CD4-positive, alpha-beta T cell (primary cell): ENCODE data around the gene BLTP3A. TPM values are rescaled to one million over a fixed set of nuclear protein-coding genes. Genes with fewer than 3 reads are reported as not detected.
A peak's percentile ranks its signal among the peaks of the same experiment; 100 is the strongest.

Source experiments
- ATAC-seq: fragments of 200-7000 bp; cut with Tn5 transposase; one replicate; pipeline ENCODE4 v1.10.0; 2022; ENCODE audit warnings: mild to moderate bottlenecking; ENCODE audit not compliant: poor library complexity
- CTCF ChIA-PET: fragments of 350-600 bp; sonication (Branson Sonifier 250); formaldehyde crosslinking; loops from one replicate; lab custom pipeline; 2021; ENCODE audit warnings: antibody characterized with exemption, inconsistent platforms; lab: Charles Lee
- POLR2A ChIA-PET: fragments of 350-600 bp; sonication (Branson Sonifier 250); formaldehyde crosslinking; loops from one replicate; lab custom pipeline; 2021; ENCODE audit warnings: antibody characterized with exemption, inconsistent platforms; lab: Charles Lee
- DNase-seq, 14 experiments: peaks; one replicate each; pipeline ENCODE4 v3.0.0-alpha.2; 2013 to 2020; ENCODE audit warnings: mixed read lengths in 2 of 14
- H3K27ac ChIP-seq, 2 donors: one replicate each; pipeline versions ENCODE4 v1.5.1 to v1.7.0; 2013; ENCODE audit warnings: low read length in 2 of 2, low read depth in 1 of 2, mild to moderate bottlenecking in 1 of 2
- H3K27me3 ChIP-seq, 2 experiments: 1 replicate in 1 of 2; 2 replicates in 1 of 2; pipeline versions ENCODE4 v1.6.1 to v1.7.0; 2013; ENCODE audit warnings: low read length in 2 of 2, control low read depth in 1 of 2, mild to moderate bottlenecking in 1 of 2, moderate library complexity in 1 of 2; ENCODE audit not compliant: insufficient read depth in 2 of 2, control insufficient read depth in 1 of 2
- H3K36me3 ChIP-seq: one replicate; pipeline ENCODE4 v1.6.1; 2013; ENCODE audit warnings: low read length, control low read depth; ENCODE audit not compliant: insufficient read depth
- H3K4me1 ChIP-seq: one replicate; pipeline ENCODE4 v1.6.1; 2013; ENCODE audit warnings: low read length, control low read depth; ENCODE audit not compliant: insufficient read depth
- H3K4me3 ChIP-seq: one replicate; pipeline ENCODE4 v1.5.1; 2013; ENCODE audit warnings: mild to moderate bottlenecking, low read length, moderate library complexity
- H3K9me3 ChIP-seq, 2 experiments: 1 replicate in 1 of 2; 2 replicates in 1 of 2; pipeline versions ENCODE4 v1.6.1 to v1.7.0; 2013; ENCODE audit warnings: low read length in 2 of 2, mild to moderate bottlenecking in 2 of 2, control low read depth in 1 of 2, moderate library complexity in 1 of 2; ENCODE audit not compliant: control insufficient read depth in 1 of 2, insufficient read depth in 1 of 2
- H3K27ac Mint-ChIP-seq: one replicate; pipeline ENCODE4 v1.8.0; 2020; ENCODE audit warnings: mixed read lengths
- H3K27me3 Mint-ChIP-seq: one replicate; pipeline ENCODE4 v1.8.0; 2021; ENCODE audit warnings: mixed read lengths
- H3K36me3 Mint-ChIP-seq: one replicate; pipeline ENCODE4 v1.8.0; 2021; ENCODE audit warnings: low read depth, mixed read lengths
- H3K4me1 Mint-ChIP-seq: one replicate; pipeline ENCODE4 v1.8.0; 2021; ENCODE audit warnings: low read depth, mixed read lengths
- H3K4me3 Mint-ChIP-seq: one replicate; pipeline ENCODE4 v1.8.0; 2020; ENCODE audit warnings: mild to moderate bottlenecking, mixed read lengths
- H3K9me3 Mint-ChIP-seq: one replicate; pipeline ENCODE4 v1.8.0; 2020; ENCODE audit warnings: mixed read lengths
- CTCF ChIP-seq: fragments of 200-600 bp; IDR thresholded peaks from one replicate; pipeline ENCODE4 v1.8.0; 2022; ENCODE audit warnings: antibody characterized with exemption, mild to moderate bottlenecking
- intact Hi-C, 2 experiments: fragments of 100-400 bp; cut with DNase I in 1 of 2; cut with micrococcal nuclease in 1 of 2; formaldehyde crosslinking; loops; one replicate each; pipeline versions ENCODE4 v1.15.1 to v1.9.0; 2023 to 2025; cut with DNase I, micrococcal nuclease
- total RNA-seq, 174 experiments: library from RNA in 2 of 174; stranded (reverse) in 2 of 174; gene quantifications; one replicate each; pipeline ENCODE4 v1.2.3 and lab custom pipeline; 2021 to 2026

BLTP3A gene
- total RNA-seq, 2 experiments from 2014 or later: 7.6 to 8.1 TPM

GRCh38 chr6:34793877-34794276 is 2.0 kb downstream of the BLTP3A start:
- DNase-seq (no peak), ATAC-seq (no peak)
- H3K27ac ChIP-seq: no peak overlapping the region
- intact Hi-C loops: loop anchor here in 1 of 2 experiments (5.0 to 10.0 kb wide), 2 partner anchors 93 to 269 kb away; partner anchors contain the start of genes ANKS1A and TAF11
- Mint-ChIP-seq H3K4me1 (peaks cover 40% of the 10 kb centered on the region), H3K27ac (peak overlapping the region; percentile 97), H3K9me3 (no peaks in the 10 kb centered on the region), H3K4me3 (peak overlapping the region; percentile 99), H3K27me3 (no peaks in the 10 kb centered on the region), H3K36me3 (peaks cover 13% of the 10 kb centered on the region)
- ChIA-PET POLR2A (no interaction called here), CTCF (interaction anchor here (0.6 kb wide), 1 partner anchor 532 kb away, joined by 3 read pairs; no protein-coding TSS in a partner anchor)
- no peaks in the 10 kb centered on the region for H3K36me3 ChIP-seq
- TF ChIP-seq CTCF: no peak
- no peaks in the 10 kb centered on the region for H3K27me3 ChIP-seq
- peaks cover 22% of the 10 kb centered on the region for H3K4me1 ChIP-seq
- no peak overlapping the region for H3K4me3 ChIP-seq
- no peaks in the 10 kb centered on the region for H3K9me3 ChIP-seq

- no peaks in the 10 kb centered on the region for H3K27me3 Mint-ChIP-seq
- TF ChIP-seq CTCF: no peak
- no peak overlapping the region for H3K4me3 Mint-ChIP-seq
- peaks cover 47% of the 10 kb centered on the region for H3K4me1 Mint-ChIP-seq
- ATAC-seq: no peak
- POLR2A ChIA-PET: no interaction called here
- intact Hi-C loops: loop anchor here in 1 of 2 experiments (10.0 kb wide), 1 partner anchor 271 kb away; no protein-coding TSS in a partner anchor
- Histone ChIP-seq H3K9me3 (no peaks in the 10 kb centered on the region), H3K27ac (no peak overlapping the region), H3K4me1 (peaks cover 17% of the 10 kb centered on the region), H3K36me3 (no peaks in the 10 kb centered on the region), H3K4me3 (no peak overlapping the region), H3K27me3 (no peaks in the 10 kb centered on the region)
- H3K36me3 Mint-ChIP-seq: peaks cover 13% of the 10 kb centered on the region
- H3K27ac Mint-ChIP-seq: no peak overlapping the region
- DNase-seq: no peak
- CTCF ChIA-PET: no interaction called here
- H3K9me3 Mint-ChIP-seq: no peaks in the 10 kb centered on the region
Measured at GRCh38 chr6:34795836-34796425, 4.0 kb downstream of the BLTP3A start.

- TF ChIP-seq CTCF: no peak
- no peaks in the 10 kb centered on the region for H3K27me3 Mint-ChIP-seq
- Histone ChIP-seq H3K9me3 (no peaks in the 10 kb centered on the region), H3K4me1 (peaks cover 3% of the 10 kb centered on the region), H3K4me3 (no peak overlapping the region), H3K27me3 (no peaks in the 10 kb centered on the region), H3K36me3 (no peaks in the 10 kb centered on the region), H3K27ac (no peak overlapping the region)
- no peaks in the 10 kb centered on the region for H3K9me3 Mint-ChIP-seq
- ATAC-seq: no peak
- ChIA-PET POLR2A (no interaction called here), CTCF (no interaction called here)
- no peak overlapping the region for H3K27ac Mint-ChIP-seq
- H3K36me3 Mint-ChIP-seq: no peaks in the 10 kb centered on the region
- DNase-seq: no peak
- intact Hi-C loops: loop anchor here in 1 of 2 experiments (10.0 kb wide), 1 partner anchor 273 kb away; no protein-coding TSS in a partner anchor
- H3K4me3 Mint-ChIP-seq: no peak overlapping the region
- H3K4me1 Mint-ChIP-seq: peaks cover 31% of the 10 kb centered on the region
Measured at GRCh38 chr6:34798057-34798456, 6.2 kb downstream of the BLTP3A start.
